BLaER1 treated with 17β-estradiol and CSF1 and Interleukin-3, amounts not matched to agents 10 nM and 100 nM (cell line): ENCODE results near the gene SPTBN1.

Experiments used
- H3K27ac ChIP-seq, 11 experiments: shearing (Covaris generic); formaldehyde crosslinking; 2 replicates each; pipeline ENCODE4 v1.8.1; 2022
- H3K27me3 ChIP-seq, 11 experiments: shearing (Covaris generic); formaldehyde crosslinking; 2 replicates each; pipeline ENCODE4 v1.8.1; 2022
- H3K36me3 ChIP-seq, 11 experiments: shearing (Covaris generic); formaldehyde crosslinking; 2 replicates each; pipeline ENCODE4 v1.8.1; 2022
- H3K4me1 ChIP-seq, 10 experiments: shearing (Covaris generic); formaldehyde crosslinking; 2 replicates each; pipeline ENCODE4 v1.8.1; 2022
- H3K4me2 ChIP-seq, 11 experiments: shearing (Covaris generic); formaldehyde crosslinking; 2 replicates each; pipeline ENCODE4 v1.8.1; 2022
- H3K4me3 ChIP-seq, 10 experiments: shearing (Covaris generic); formaldehyde crosslinking; 2 replicates each; pipeline ENCODE4 v1.8.1; 2022
- H3K9ac ChIP-seq, 11 experiments: shearing (Covaris generic); formaldehyde crosslinking; 2 replicates each; pipeline ENCODE4 v1.8.1; 2022
- H3K9me3 ChIP-seq, 11 experiments: shearing (Covaris generic); formaldehyde crosslinking; replicated peaks in 1 of 11; 2 replicates each; pipeline ENCODE4 v1.8.1; 2022
- H4K20me1 ChIP-seq, 11 experiments: shearing (Covaris generic); formaldehyde crosslinking; 2 replicates each; pipeline ENCODE4 v1.8.1; 2022
- Cebpa-rat ChIP-seq, 11 experiments: shearing (Covaris generic); IDR thresholded peaks; 2 replicates each; pipeline ENCODE4 v1.8.1; 2022

SPTBN1 gene

DNA sequence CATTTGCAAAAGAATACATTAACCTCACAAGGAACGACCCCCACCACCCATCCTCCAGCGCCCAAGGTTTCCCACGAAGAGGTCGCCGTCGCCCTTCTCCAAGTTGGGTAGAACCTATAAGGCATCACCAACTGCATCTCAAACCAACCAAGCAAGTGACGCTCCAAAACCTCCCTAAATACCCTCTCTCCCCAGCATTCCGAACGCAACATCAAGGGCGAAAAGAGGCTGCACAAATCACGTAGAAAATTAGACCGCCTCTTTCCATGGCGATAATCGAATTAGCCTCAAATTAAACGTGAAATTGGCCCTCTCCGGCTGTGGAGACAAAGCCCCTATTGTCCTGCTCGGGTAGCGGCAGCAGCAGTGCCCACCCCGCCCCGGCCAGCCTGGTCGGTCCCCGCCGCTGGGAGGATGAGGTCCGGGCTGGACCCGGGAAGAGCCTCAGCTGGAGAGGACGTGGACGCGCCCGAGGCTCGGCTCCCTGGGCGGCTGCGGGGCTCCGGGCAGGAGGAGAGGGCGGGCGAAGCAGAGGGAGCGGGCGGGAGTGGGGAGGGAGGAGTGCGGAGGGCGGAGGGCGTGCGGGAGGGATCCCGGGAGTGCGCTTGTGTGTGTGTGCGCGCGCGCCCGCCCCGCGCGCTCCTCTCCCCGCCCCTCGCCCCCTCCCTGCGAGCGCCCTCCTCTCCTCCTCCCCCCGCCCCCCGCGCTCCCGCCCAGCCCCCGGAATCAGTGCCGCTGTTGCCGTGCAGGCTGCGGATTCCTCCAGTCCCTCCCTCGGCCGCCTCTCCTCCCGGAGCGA is at the start of gene SPTBN1:
Gene SPTBN1, plus strand, starts transcription at position 765 of the 799 bp plus-strand sequence. CDS start 70,092 bp downstream, outside the sequence.
- H3K4me2 ChIP-seq: peak within 1 kb of the TSS; percentile 90 to 99 (median 97)
- peaks cover 0 to 27% (median 10%) of the 10 kb centered on the region in 11 experiments; a peak in 11 of 22 replicates for H4K20me1 ChIP-seq
- H3K27me3 ChIP-seq: peaks cover 70 to 76% (median 73%) of the 10 kb centered on the region in 11 experiments
- peak within 1 kb of the TSS in 9 of 11 experiments; percentile 24 to 73 (median 61); a peak in 15 of 22 replicates for H3K9ac ChIP-seq
- no peak for TF ChIP-seq Cebpa-rat (IDR thresholded peaks at IDR 0.05)
- H3K4me1 ChIP-seq: peaks cover 11 to 20% (median 17%) of the 10 kb centered on the region in 10 experiments
- H3K27ac ChIP-seq: no peak within 1 kb of the TSS
- no peaks in the 10 kb centered on the region for H3K36me3 ChIP-seq
- H3K9me3 ChIP-seq: no peaks in the 10 kb centered on the region
- H3K4me3 ChIP-seq: peak within 1 kb of the TSS; percentile 65 to 79 (median 72)

DNA sequence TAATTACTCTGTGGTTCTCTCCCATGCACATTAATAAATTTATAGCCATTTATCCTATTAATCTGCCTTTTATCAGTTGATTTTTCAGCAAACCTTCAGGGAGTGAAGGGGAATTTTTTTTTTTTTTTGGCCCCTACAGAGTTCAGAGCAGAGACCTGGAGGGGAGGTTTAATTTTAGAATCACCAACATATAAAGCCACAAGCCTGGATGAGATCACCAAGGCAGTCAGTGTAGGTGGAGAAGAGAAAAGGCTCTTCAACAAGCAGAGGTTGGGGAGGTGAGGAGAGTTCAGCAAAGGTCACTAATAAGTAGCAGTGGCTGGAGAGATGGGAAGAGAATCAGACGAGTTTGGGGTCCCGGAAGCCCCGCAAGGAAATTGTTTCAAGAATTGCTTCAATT is 48.4 kb upstream of the SPTBN1 start:
- Histone ChIP-seq H3K27me3 (peaks cover 0 to 64% (median 0%) of the 10 kb centered on the region in 11 experiments; a peak in 9 of 22 replicates), H3K27ac (no peak overlapping the region)

DNA sequence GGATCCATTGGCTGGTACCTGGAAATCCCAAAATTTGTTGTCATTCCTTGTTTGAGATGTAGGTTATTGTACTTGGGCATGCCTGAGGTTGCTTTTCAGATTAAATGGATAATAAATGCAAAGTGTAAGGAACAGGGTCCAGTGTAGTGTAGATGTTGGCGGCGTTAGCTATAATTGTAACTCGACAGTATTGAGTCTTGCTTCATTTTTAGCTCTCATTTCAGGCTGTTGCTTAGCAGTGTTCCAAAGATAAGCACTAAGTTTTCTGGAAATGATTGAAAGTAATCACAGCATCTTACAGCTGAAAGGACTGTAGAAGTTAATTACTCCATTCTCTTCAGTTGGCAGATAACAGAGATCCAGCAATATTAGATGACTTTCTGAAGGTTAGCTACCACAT is 47.8 kb upstream of the SPTBN1 start:
- no peak overlapping the region for H3K9ac ChIP-seq
- peaks cover 0 to 58% (median 0%) of the 10 kb centered on the region in 11 experiments; a peak in 9 of 22 replicates for H3K27me3 ChIP-seq
- H3K27ac ChIP-seq: no peak overlapping the region
- no peak overlapping the region for H3K4me2 ChIP-seq
- TF ChIP-seq Cebpa-rat (IDR thresholded peaks at IDR 0.05): no peak
- 0 out of 22 replicates have a peak, but pooled peaks cover 0 to 4% (median 0%) of the 10 kb centered on the region in 11 experiments for H4K20me1 ChIP-seq
- no peak overlapping the region for H3K4me3 ChIP-seq
- no peaks in the 10 kb centered on the region for H3K9me3 ChIP-seq
- H3K4me1 ChIP-seq: peaks cover 9 to 25% (median 19%) of the 10 kb centered on the region in 10 experiments
- no peaks in the 10 kb centered on the region for H3K36me3 ChIP-seq

More for the DNA sequence above, 48.4 kb upstream of the SPTBN1 start:
- Histone ChIP-seq H3K4me1 (peaks cover 13 to 31% (median 23%) of the 10 kb centered on the region in 10 experiments), H3K9me3 (no peaks in the 10 kb centered on the region), H4K20me1 (0 out of 22 replicates have a peak, but pooled peaks cover 0 to 4% (median 0%) of the 10 kb centered on the region in 11 experiments), H3K36me3 (no peaks in the 10 kb centered on the region), H3K4me3 (no peak overlapping the region), H3K9ac (no peak overlapping the region), H3K4me2 (no peak overlapping the region)
- TF ChIP-seq Cebpa-rat (IDR thresholded peaks at IDR 0.05): no peak

DNA sequence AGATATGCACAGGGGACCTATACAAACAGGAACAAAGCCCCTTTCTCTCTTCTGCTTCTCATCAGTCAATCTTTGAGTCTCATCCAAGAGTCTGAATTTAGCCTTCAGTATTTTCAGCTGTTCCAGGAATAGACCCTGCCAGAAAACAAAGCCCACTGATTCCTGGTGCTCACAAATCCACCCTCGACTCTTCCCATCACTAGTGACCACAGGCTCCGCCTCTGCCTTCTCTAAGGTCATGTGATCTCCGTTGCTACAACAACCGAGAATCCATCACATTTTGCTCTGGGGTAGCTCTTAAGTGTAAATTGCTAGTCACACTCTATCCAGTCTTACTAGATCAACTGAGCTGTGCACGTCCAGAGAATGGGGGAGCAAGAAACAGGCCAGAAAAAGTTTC is 46.4 kb upstream of the SPTBN1 start:
- Histone ChIP-seq H3K27ac (no peak overlapping the region), H3K4me1 (peaks cover under 1 to 10% (median 5%) of the 10 kb centered on the region in 10 experiments), H3K4me2 (no peak overlapping the region), H3K27me3 (peaks cover 0 to 47% (median 0%) of the 10 kb centered on the region in 11 experiments; a peak in 8 of 22 replicates), H3K9me3 (no peaks in the 10 kb centered on the region), H3K36me3 (no peaks in the 10 kb centered on the region), H3K9ac (no peak overlapping the region), H3K4me3 (no peak overlapping the region), H4K20me1 (0 out of 22 replicates have a peak, but pooled peaks cover 0 to under 1% (median 0%) of the 10 kb centered on the region in 11 experiments)
- TF ChIP-seq Cebpa-rat (IDR thresholded peaks at IDR 0.05): no peak

DNA sequence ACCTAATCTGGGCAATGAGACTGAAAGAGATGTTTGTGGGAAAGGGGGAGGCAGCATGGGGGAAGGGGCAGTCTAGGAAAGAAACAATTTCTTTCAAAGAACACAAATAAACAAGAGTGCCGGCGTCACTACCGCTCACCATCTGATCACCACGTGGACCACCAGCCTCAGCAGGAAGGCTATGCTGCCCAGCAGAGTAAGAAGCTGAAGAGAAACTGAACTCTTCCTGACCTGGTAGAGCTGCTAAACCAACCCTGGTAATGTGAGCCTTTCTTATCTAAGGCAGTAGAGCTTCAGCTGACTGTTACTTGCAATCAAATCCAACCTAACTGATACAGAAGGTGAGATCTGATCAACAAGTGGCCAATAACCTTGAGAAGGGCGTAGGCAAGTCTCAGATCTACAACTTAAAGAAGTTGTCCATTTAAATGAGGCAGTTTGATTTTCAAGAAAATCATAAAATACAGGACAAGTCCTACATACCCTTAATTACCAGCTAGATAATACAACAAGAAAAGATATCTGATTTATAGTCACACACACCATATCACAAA is 44.2 kb upstream of the SPTBN1 start:
- H3K9ac ChIP-seq: no peak overlapping the region
- H4K20me1 ChIP-seq: no peaks in the 10 kb centered on the region
- H3K4me2 ChIP-seq: no peak overlapping the region
- peaks cover 0 to 11% (median 8%) of the 10 kb centered on the region in 10 experiments; a peak in 16 of 20 replicates for H3K4me1 ChIP-seq
- H3K27ac ChIP-seq: no peak overlapping the region
- TF ChIP-seq Cebpa-rat (IDR thresholded peaks at IDR 0.05): no peak
- H3K4me3 ChIP-seq: no peak overlapping the region
- no peaks in the 10 kb centered on the region for H3K36me3 ChIP-seq
- peaks cover 0 to 40% (median 0%) of the 10 kb centered on the region in 11 experiments; a peak in 8 of 22 replicates for H3K27me3 ChIP-seq
- no peaks in the 10 kb centered on the region for H3K9me3 ChIP-seq

GRCh38 chr2:54416166-54416813 is 39.8 kb upstream of the SPTBN1 start:
- Histone ChIP-seq H3K4me3 (no peak overlapping the region), H4K20me1 (no peaks in the 10 kb centered on the region), H3K4me2 (peak overlapping the region in 8 of 11 experiments; percentile 11 to 52 (median 38); a peak in 15 of 22 replicates), H3K9ac (no peak overlapping the region), H3K9me3 (no peaks in the 10 kb centered on the region), H3K27ac (no peak overlapping the region), H3K36me3 (no peaks in the 10 kb centered on the region), H3K4me1 (peaks cover 0 to 19% (median 10%) of the 10 kb centered on the region in 10 experiments; a peak in 17 of 20 replicates), H3K27me3 (peaks cover 0 to 5% (median 0%) of the 10 kb centered on the region in 11 experiments; a peak in 3 of 22 replicates)
- no peak for TF ChIP-seq Cebpa-rat (IDR thresholded peaks at IDR 0.05)

GRCh38 chr2:54416938-54417337 is 39.2 kb upstream of the SPTBN1 start:
- peak overlapping the region in 1 of 11 experiments; percentile 40; a peak in 2 of 22 replicates for H3K4me2 ChIP-seq
- peaks cover 0 to 5% (median 0%) of the 10 kb centered on the region in 11 experiments; a peak in 1 of 22 replicates for H3K27me3 ChIP-seq

GRCh38 chr2:54417577-54417976 is 38.5 kb upstream of the SPTBN1 start:
- Histone ChIP-seq H3K4me2 (no peak overlapping the region), H3K27ac (no peak overlapping the region), H3K9ac (no peak overlapping the region), H3K4me1 (peaks cover 6 to 28% (median 22%) of the 10 kb centered on the region in 10 experiments; a peak in 18 of 20 replicates), H3K27me3 (peaks cover 0 to 5% (median 0%) of the 10 kb centered on the region in 11 experiments; a peak in 1 of 22 replicates), H3K36me3 (no peaks in the 10 kb centered on the region), H4K20me1 (no peaks in the 10 kb centered on the region), H3K9me3 (peaks cover 5 to 9% (median 6%) of the 10 kb centered on the region in 11 experiments), H3K4me3 (no peak overlapping the region)
- TF ChIP-seq Cebpa-rat (IDR thresholded peaks at IDR 0.05): no peak

More at GRCh38 chr2:54416938-54417337, 39.2 kb upstream of the SPTBN1 start:
- Histone ChIP-seq H3K36me3 (no peaks in the 10 kb centered on the region), H3K27ac (no peak overlapping the region), H3K9me3 (peaks cover 0 to 2% (median 0%) of the 10 kb centered on the region in 11 experiments; a peak in 8 of 22 replicates), H4K20me1 (no peaks in the 10 kb centered on the region), H3K4me3 (no peak overlapping the region), H3K4me1 (peaks cover 3 to 25% (median 17%) of the 10 kb centered on the region in 10 experiments; a peak in 18 of 20 replicates), H3K9ac (no peak overlapping the region)
- no peak for TF ChIP-seq Cebpa-rat (IDR thresholded peaks at IDR 0.05)
